Hematopoietic multipotent progenitor cell treated with erythropoietin and hydrocortisone succinate and interleukin-3 and kit ligand, for 4 days (in vitro differentiated cells): ENCODE data around the gene FABP2.
A peak's percentile ranks its signal among the peaks of the same experiment; 100 is the strongest.
"Not testable (repeated sequence)": the region's sequence is repeated elsewhere in the genome, so short reads cannot be mapped to it uniquely, and the experiment has no call there.

Source experiments
- DNase-seq: peaks from one replicate; pipeline ENCODE4 v3.0.0-alpha.2; 2015

The FABP2 gene

DNA sequence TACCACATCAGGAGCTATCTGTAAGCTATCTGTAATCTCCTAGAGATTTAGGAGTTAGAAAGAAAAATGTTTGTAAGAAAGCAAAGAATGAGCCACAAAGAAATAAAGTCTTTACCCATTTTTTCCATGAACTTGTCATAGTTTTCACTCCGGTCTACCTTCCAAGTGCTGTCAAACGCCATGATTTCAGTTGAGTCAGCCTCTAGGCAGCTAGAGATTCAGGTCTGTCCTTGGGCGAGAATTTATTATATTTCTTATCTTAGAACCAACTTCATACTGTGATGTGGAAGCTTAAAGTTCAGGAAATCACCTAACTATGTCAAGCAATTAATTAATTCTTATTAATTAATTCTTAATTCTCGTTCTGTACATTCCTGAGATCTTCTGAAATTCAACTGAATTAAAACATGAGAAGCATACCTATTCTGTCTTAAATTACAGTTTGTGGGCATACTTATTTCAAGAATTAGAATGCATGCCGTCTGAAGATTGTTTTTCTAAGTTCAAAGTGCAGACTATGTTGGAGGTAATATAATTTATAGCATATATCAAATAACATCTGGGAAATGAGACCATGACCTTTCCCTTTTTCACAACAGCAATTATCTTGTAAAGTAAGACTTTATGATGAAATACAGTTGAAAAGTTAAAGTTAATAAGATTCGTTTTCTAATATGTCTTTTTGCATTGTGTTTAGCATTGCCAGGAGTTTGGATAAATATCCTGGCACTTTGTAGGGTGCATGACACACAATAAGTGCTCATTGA, at the start of gene FABP2:
FABP2 (minus strand) TSS at position 218 of the 767 bp plus-strand sequence; CDS start at position 182, 36 bp downstream.
- no peak for DNase-seq

DNA sequence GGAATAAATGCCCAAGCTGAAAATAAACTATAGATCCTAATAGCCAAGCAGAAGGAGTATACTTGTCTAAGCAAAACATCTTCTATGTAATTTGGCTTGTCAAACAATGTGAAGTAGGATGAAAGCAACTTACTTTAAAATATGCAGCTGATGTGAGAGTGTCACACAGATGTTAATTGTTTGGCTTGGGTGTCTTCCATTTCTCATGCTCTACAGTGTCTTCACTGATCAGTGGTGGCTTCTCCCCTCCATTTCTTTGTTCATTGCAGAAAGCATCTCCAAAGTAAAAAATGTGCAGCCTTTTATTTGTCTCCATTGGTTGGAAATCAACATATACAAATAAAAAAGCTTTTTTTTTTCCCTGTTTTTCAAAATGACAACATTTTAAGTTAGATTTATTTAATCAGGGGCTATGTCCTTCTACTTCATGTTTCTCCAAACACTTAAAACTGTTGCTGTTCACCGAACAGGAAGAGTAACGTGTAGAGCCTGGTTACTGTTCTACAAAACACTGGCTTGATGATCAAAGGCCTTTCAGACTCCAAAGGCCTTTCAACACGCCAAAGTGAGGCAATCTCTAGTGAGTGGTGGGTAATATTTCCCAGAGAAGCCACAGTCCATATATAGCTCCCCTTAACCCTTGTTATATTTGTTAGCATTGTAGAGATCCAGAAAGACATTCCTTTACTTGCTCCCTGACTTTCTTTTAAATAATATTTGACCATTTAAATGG, 49.2 kb upstream of the FABP2 start:
- not testable (repeated sequence) for DNase-seq

- DNase-seq = peak; percentile 89
These were observed 48.5 kb upstream of the FABP2 start for GRCh38 chr4:119370392-119370791.

DNA sequence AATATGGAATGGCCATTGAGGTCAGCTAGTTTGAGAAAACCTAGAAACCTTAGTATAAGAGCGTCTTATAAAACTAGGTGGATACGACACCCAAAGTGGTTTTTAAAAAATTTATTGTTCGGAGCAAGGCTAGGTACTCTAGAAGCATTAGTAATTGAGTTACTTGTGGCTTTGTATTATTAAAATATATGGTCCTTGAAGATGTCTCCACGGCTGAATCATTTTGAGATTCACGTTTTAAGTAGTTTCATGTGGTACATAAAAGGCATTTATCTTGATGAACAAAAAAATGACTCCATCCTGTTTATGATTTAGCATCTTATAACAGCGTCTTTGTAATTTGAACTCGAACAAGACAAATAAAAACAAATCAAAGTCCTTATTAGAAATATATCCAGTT, 44.9 kb upstream of the FABP2 start:
- DNase-seq = not testable (repeated sequence)

- not testable (repeated sequence) for DNase-seq
These were observed 42.3 kb upstream of the FABP2 start for GRCh38 chr4:119364203-119364602.

GRCh38 chr4:119363372-119363771, 41.4 kb upstream of the FABP2 start:
- DNase-seq = not testable (repeated sequence)

- not testable (repeated sequence) for DNase-seq
These were observed 40.5 kb upstream of the FABP2 start for GRCh38 chr4:119362413-119362812.

- DNase-seq = not testable (repeated sequence)
These were observed 37.9 kb upstream of the FABP2 start for GRCh38 chr4:119359873-119360272.

- DNase-seq = not testable (repeated sequence)
These were observed 34.9 kb upstream of the FABP2 start for GRCh38 chr4:119356796-119357195.

- not testable (repeated sequence) for DNase-seq
These were observed 34.1 kb upstream of the FABP2 start for GRCh38 chr4:119356041-119356440.

DNA sequence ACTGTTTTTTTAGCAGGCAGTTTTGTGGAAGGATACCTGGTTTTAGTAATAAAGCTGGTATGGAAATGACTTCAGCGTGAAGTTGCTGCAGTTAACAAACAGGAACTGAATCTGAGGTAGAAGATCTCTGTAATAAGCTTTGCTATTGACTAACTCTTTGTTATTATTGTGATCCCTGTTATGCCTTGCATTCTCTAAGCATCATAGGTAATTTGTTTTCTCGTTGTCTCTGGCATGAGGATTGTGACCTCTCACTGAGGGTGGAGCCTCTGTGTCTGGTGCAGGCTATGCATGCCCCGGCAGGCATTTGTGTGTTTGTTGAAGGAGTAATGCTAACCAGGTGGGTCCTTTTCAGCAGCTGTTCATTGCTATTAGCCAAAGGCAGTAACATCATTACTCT, 31.4 kb upstream of the FABP2 start:
- DNase-seq = not testable (repeated sequence)

DNA sequence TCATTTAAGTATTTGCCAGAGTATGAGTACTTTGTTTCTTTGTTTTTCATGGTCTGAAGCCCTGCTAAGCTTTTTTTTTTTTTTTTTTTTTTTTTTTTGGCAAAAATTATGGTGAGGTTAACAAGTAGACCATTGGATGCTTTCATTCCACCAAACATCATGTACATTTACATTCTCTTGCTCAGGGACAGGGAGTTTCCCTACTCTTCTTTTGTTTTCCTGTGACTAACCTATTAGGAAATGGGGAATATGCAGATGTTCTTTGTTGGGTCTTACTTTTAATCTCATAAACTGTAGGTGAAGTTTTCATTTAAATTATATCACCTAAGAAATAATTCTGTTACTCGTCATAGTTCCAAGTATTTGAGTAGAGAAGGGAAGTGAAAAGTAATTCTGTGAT, 26.2 kb upstream of the FABP2 start:
- DNase-seq = not testable (repeated sequence)

DNA sequence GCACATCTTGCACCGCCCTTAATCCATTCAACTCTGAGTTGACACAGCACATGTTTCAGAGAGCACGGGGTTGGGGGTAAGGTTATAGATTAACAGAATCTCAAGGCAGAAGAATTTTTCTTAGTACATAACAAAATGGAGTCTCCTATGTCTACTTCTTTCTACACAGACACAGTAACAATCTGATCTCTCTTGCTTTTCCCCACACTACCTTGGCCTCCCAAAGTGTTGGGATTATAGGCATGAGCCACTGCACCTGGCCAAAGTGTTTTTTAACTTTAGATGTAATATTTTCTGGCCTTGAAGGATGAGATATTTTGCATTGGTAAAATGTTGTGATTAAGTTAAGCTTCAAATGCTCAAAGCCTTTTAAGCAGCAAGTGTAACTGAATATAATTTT, 21.4 kb upstream of the FABP2 start:
- not testable (repeated sequence) for DNase-seq

DNA sequence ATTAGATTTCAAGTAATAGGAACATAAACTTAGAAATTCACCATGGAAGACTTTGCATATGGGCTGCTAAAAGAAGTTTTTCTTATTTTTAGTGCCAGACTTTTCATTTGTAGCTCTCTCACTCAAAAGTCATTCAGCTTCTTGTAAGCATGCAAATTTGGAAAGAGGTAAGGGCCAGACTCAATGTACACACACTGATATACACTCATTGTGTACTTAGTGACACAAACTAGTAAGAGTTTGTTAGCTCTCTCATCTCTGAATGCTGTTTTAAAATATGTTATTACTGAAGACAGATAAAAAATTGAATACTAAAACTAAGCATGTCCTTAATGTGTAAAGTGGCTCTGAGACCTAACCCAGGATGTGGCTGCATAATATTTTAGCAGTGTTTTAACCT, 18.0 kb upstream of the FABP2 start:
- not testable (repeated sequence) for DNase-seq

DNA sequence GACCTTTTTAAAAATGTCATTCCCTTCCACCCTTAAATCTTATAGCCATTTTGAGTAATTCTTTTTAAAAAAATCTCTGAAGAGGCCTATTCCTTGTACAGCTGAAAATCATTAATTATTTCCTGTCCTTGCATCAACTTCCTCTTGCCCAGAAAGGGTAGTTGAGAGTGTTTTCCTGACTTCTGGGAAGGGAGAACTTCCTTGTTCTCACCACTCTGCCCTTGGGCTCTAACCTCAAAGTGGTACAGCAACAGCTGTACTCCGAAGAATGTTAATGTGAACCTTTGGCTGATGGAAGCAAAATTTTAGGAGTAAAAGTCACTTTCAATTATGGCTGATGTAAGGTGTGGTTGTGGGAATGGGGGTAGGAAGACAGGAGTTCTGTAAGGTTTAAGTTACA, 15.1 kb upstream of the FABP2 start:
- DNase-seq = peak; percentile 32

DNA sequence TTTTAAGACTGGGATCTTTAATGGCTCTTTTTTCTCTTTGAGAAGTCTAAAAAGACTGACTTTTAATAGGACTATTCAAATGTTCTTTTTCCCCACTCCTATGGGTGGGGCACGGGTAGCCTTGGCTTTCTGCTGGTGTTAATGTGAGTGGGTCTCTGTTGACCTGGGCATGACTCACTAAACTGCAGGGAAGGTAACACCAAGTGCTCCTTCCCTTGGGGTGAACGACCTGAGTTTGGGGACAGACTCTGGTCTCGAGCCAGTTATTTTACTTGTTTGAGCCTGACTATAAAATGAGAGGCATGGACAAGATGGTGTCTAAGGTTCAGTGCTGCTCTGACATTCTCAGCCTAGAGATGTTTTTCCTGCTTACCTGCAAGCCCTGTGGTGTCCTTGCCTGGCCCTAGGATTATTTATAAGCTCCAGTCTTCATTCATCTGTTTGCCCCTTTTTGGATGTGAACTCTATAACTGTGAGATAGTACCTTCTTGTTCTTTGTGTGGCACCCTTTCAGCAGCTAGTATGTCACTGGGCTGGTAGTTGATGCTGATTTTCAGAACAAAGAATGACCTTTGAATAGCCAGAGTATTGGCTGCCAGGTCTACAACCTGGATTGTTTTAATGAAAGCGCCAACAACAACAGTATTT, 14.5 kb upstream of the FABP2 start:
- not testable (repeated sequence) for DNase-seq

DNA sequence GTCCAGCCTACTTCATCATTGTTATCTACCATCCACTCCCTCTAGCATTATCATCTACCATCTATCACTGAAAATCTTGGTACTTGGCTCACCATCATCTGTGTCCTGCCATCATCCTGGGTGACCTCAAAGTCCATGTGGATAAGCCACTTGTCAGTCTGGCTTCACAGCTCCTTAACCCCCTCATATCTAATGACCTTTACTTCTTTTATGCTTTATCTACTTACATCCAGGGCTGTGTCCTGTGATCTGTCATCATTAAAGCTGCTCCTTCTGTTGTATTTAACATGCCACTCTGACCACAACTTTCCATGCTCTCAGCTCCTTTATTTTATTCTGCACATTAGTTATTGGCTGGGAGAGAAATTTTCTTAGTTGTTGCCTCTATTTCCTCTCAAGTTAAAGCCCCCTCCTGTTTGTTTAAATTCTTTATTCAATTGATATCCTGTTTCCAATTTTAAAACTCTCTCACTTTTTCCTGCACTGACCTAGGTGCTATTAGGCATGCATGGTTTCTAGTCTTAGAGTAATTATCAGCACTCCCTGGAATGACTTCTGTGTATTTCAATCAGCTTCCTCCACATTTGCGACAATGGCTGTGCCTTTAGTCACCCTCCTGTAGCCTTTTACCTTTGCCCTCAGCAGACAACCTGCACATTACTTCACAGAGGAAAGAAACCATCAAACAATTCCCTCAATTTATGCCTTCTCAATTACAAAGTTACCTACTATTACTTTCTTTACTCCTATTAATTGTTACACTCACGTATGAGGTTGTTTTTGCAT, 8.1 kb upstream of the FABP2 start:
- no peak for DNase-seq

GRCh38 chr4:119328695-119329094, 6.8 kb upstream of the FABP2 start:
- DNase-seq = no peak

DNA sequence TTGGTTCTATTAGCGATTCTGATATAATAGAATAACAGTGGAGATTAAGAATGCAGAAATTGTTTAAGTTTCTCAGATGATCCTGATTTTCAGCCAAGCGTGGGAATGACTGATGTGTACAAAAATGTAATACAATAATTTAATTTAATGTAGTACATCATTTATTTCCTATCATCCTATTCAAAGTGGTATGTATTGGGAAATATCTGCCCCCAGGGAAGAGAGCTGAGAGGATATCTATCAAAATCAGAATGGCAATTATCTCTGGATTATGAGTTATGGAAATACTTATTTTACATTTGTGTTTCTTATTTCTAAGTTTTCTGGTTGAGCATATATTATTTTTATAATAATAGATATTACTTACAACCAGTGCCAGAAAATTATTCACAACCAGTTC, 3.9 kb downstream of the FABP2 start:
- no peak for DNase-seq

DNA sequence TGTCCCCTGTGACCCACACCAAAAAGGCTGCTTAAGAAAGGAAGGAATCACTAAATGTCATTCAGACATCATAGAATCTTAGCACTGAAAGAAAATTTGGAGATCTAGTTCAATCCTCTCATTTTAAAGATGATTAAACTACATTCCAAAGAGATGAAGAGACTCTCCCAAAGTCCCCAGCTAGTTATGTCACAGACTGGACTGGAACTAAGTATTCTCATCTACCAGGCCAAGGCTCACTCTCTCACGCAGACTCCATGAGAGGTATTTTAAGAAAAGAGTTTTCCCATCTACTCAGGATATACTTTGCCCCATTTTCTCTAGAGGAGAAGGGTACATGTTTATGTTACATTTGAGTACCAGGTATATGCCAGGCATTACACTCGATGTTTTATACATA, 6.9 kb downstream of the FABP2 start:
- no peak for DNase-seq

- peak; percentile 76 for DNase-seq
These were observed 7.6 kb downstream of the FABP2 start for GRCh38 chr4:119314356-119314755.

DNA sequence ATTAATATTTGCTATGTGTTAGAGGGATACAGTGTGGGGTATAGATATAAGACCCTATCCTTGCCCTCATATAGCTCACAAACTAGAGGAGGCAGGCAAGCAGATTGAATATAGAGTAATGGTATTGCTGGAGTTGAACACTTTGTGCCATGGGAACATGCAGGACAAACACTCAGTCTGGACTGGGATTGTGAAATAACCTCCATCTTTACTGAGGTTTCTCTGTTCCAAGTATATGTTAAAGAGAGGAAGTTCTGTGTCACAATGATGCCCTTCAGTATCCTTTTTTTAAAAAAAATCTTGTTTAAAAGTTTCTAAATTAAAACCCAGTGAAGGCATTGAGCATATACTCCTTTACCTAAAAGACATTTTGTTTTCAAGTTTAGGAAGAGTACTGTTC, 8.7 kb downstream of the FABP2 start:
- peak; percentile 54 for DNase-seq

DNA sequence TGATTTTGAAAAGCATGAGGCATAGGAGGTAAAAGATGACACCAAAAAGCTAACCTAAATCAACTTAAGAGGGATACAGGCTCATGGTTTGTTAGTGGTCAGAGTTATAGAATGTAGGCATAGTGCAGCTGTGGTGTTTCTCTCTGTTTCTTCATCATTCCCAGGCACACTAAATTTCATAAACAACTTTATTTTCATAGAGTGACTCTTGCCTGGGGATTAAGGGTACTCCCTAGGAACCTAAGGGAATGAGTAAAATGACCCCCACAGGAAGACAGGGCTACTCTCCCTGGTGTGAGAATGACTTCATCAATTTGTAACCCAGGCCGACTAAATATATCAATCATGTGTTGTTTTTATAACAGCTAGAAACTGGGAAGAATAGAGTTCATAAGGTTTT, 11.1 kb downstream of the FABP2 start:
- no peak for DNase-seq
